Hematopoietic multipotent progenitor cell treated with erythropoietin and hydrocortisone succinate and interleukin-3 and kit ligand, for 6 days (in vitro differentiated cells): Measurements from ENCODE around the gene KCTD11.
"Not testable (repeated sequence)": the region's sequence is repeated elsewhere in the genome, so short reads cannot be mapped to it uniquely, and the experiment has no call there.

Experiments used
- DNase-seq: peaks from one replicate; pipeline ENCODE4 v3.0.0-alpha.2; 2015

The KCTD11 gene

GRCh38 chr17:7322520-7323194, 29.3 kb upstream of the KCTD11 start:
- DNase-seq = no peak

DNA sequence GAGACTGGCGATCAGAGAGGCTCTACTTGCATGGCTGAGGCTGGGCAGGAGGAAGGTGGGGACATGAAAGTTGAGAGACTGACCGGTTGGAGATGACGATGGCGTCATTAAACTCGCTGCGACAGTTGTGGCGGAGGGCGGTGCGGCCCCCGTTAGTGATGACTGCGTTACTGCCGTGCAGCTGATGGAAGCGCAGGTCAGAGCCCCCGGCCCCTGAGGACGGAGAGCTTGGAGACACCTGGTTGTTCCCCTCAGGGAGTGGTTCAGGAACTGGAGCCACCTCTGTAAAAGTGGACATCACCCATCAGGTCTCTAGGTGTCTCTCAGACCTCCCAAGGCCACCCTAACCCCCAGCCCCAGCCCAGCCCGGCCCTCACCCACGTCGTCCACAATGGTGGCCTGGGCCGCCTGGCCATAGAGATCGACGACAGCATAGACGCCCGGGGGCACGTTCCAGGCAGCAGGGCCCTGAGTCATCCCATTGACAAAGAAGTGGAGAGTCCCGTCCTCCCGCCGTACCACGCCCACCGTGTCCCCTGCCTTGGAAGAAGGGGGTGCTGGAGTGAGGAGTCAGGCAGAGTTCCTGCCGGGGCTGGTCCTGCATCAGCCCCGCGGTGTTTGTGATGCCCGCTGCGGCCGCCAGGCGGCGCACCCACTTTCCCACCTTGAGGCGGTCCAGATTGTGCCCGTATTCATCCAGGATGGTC, 28.1 kb upstream of the KCTD11 start:
- DNase-seq = peak; percentile 59

DNA sequence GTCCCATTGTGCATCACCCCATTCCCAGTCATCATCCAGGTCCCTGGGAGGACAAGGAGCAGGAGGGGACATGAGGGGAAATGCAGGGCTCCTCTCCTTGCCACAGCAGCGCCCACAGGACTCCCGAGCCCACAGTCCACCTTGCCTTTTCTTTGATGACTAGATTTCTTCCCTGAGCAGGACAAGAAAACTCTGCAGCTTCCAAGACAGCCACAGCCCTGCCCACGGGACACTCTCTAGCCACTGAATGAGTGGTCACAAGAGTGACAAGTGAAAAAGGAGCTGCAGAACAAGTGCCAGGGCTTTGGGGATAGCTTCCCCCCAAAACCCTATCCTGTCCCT, 27.6 kb upstream of the KCTD11 start:
- no peak for DNase-seq

DNA sequence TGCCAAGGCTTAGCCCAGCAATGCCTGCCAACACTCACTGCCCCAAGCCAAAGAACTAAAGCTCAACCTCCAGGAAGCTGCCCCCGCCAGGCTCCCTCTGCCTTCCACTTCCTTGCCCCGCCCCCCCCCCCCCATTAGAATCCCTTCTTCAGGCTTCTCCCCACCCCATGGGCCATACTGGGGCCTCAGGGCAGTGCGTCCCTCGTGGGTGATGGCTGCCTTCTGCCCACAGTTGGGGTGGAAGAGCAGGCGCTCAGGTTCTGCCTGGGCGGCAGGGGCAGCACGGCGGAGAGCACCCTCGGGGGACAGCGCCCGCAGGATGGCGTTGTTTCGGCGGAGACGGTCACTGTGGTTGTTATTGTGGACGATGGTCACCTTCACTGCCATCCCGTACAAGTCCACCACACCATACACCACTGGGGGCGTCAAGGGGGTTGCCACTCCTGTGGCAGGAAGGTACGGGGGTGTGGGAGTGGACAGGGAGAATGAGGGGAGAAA, 26.9 kb upstream of the KCTD11 start:
- no peak for DNase-seq

DNA sequence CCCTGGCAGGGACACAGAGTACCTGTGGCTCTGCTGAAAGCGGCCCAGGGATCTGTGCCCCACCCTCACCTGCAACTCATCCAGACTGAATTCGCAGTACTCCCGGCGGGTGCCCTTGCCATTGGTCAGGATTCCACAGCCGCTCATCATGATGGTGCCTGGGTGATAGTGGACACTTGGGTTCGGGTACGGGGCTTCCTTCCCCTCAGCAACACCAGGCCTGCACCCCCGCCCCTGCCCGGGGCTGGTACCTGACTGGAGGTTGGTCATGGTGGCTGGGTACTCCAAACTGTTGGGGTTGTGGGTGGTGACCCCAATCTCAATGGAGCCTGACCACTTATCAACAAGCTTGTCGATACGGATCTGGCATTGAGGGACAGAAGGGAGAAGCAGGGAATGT, 25.8 kb upstream of the KCTD11 start:
- DNase-seq = no peak

GRCh38 chr17:7327056-7327455, 24.9 kb upstream of the KCTD11 start:
- no peak for DNase-seq

DNA sequence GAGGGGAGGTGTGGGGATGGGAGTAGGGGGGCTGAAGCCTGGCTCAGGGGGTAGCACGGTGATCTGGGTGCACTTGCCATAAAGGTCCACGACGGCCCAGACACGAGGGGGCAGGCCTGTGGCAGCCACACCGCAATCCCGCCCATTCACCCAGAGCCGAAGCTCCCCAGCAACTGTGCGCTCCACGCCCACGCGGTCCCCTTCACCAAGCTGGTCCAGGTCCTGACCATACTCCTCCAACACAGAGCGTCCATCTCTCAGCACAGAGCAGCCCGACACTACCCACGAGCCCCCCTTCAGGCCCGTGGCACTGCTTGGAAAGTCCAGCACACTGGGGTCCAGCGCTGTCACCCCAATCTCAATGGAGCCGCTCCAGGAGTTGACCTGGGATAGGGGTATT, 24.5 kb upstream of the KCTD11 start:
- no peak for DNase-seq

DNA sequence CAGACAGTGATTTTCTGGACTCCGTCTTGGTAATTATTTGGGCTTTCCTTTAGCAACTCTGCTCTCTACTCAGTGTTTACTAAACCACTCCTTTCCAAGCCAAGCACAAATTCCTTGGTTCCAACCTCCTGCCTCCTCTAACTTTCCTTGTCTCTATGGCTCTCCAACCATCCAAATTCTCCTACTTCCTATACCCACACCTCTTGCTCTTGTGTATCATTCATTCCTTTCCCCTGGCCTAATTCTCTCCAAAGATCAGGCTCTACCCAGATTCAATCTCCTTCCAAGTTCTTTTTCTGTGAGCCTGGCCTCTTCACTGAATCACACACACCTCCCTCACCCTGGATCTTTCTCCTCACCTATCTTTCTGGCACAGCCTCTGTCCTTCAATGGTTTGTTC, 24.0 kb upstream of the KCTD11 start:
- DNase-seq = no peak

DNA sequence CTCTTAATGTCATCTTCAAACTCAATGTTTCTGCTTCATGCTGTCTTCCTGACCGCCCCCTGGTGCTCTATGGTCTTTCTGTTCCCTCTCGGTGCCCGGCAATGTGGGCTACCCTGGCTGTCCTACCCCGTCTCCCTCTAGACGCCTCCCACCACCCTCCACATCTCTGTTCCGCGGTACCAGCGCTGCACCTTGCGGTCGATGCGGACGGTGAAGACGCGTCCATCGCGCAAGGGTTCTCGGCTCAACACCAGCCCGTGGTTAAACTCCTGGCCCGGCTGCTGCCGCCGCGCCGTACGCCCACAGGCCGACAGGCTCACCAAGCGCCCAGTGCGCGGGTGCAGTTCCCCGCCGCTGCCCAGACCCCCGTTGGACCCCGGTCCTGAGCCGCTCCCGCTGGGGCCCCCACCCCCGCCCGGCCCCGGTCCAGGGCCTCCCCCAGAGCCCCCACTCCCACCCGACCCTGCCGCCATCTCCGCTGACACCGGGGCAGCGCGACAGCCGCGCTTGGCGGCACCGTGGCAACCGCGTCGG, 23.1 kb upstream of the KCTD11 start, which contains the start of gene NEURL4:
TSS of gene NEURL4 (minus strand) at position 496 of the 534 bp plus-strand sequence. CDS start at position 473, 23 bp downstream.
- DNase-seq = peak; percentile 49

- peak; percentile 98 for DNase-seq
Observed at GRCh38 chr17:7329374-7329996, 22.5 kb upstream of the KCTD11 start.

GRCh38 chr17:7329997-7330637, 21.8 kb upstream of the KCTD11 start:
- DNase-seq = peak; percentile 92

GRCh38 chr17:7330638-7331015, 21.3 kb upstream of the KCTD11 start:
- no peak for DNase-seq

DNA sequence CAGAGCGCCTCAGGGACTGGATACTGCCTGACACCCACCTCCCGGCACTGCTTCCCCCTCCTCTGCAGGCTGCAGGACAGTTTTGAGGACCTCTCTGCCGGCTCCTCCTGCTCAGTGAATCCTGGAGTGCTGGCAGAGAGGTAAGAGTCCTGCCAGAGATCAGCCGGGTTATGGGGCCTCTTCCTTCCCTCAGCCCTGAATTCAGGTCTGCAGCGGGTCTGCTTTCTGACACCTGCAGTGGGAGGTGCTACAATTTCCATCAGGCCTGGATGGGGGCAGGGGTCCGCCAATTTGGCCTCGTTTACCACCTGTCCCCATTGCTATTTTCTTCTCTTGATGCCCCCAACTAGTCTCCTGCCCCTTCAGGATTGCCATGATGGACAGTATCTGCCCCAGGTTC, 19.9 kb upstream of the KCTD11 start:
- DNase-seq = no peak

- peak; percentile 50 for DNase-seq
Observed at GRCh38 chr17:7332600-7333069, 19.3 kb upstream of the KCTD11 start.

GRCh38 chr17:7334938-7335538, 16.9 kb upstream of the KCTD11 start:
- DNase-seq = no peak

DNA sequence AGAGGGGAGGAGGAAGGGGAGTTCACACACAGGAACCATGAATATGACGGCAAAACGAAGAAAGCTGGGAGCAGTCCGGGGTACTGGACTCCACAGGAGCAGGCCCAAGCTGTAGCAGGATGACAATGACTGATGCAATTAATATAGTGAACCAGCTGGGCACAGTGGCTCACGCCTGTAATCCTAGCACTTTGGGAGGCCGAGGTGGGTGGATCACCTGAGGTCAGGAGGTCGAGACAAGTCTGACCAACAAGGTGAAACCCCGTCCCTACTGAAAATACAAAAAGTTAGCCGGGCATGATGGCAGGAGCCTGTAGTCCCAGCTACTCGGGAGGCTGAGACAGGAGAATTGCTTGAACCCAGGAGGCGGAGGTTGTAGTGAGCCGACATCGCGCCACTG, 16.2 kb upstream of the KCTD11 start:
- DNase-seq = not testable (repeated sequence)

DNA sequence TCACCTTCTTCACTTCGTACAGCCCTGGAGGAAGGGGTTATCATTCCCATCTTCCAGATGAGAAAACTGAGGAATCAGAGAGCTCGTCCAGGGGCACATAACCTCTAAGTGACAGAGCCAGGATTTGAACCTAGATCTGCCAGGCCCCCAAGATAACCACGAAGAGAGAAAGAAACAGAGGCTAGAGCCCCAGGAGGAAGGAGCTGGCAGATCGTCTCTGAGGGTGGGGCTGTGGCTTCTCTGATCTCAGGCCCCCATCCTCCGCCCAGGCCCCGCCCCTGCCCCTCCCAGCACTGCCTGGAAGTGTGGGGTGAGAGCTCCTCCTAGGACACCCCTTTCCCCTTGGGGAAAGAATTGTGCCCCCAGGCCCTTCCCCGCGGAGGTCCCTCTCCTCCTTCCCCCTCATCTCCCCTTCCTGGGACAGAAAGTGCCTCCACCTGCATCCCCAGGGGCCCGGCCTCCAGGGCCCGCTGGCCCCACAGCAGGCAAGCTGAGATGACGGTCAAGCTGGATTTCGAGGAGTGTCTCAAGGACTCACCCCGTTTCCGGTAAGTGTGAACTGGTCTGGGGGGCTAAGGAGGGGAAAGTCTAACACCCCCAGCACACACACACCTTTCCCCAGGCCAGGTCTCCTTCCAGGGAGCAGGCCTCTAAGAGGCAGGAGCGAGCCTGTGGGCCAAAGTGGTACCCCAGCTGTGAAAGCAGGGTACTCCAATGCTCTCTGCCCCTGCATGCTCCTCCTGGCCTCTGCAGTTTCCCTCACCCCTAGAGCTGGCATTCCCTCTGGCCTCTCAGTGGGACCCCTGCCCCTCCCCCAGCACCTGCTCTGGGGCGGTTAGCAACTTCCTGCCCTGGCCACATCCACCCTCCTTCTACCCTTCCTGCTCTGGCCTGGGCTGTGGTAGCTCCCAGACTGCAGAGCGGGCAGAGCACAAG, 15.5 kb upstream of the KCTD11 start, which contains the start of gene ACAP1:
TSS of gene ACAP1 (plus strand) at position 290 of the 936 bp plus-strand sequence. CDS start at position 496, 206 bp downstream.
- DNase-seq = peak; percentile 95

GRCh38 chr17:7337600-7337999, 14.4 kb upstream of the KCTD11 start:
- not testable (repeated sequence) for DNase-seq

- DNase-seq = no peak
Observed at GRCh38 chr17:7340179-7340578, 11.8 kb upstream of the KCTD11 start.

GRCh38 chr17:7341842-7342241, 10.1 kb upstream of the KCTD11 start:
- DNase-seq = no peak

- no peak for DNase-seq
Observed at GRCh38 chr17:7343250-7343649, 8.7 kb upstream of the KCTD11 start.
